HG03280 (cell line): ENCODE results near the gene CACNA1B.
"Not testable (repeated sequence)": the region's sequence is repeated elsewhere in the genome, so short reads cannot be mapped to it uniquely, and the experiment has no call there.

Source experiments
- ATAC-seq: cut with Tn5 transposase; IDR thresholded peaks from one replicate; pipeline ENCODE4 v1.9.1; 2021; ENCODE audit warnings: mild to moderate bottlenecking, moderate library complexity; ENCODE audit not compliant: unreplicated experiment

The CACNA1B gene

DNA sequence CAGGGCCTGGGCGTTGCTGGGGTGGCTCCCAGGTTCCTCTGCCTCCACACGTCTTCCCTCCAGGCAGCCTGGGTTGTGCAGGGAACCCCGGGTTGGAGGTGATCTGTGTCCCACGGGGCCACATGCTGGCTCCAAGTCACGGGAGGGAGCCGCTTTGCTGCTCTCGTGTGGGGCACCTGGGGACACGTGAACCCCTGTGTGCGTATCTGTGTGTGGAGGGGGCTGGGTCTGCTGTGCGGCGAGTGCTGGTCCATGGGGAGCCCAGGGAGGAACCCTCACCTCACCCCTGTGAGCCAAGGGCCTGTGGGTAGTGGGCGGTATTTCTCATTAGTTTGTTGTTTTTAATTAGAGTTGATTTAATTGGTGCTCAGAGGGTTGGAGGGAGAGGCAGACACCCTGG is 7.5 kb downstream of the CACNA1B start:
- ATAC-seq, result not testable (repeated sequence)

DNA sequence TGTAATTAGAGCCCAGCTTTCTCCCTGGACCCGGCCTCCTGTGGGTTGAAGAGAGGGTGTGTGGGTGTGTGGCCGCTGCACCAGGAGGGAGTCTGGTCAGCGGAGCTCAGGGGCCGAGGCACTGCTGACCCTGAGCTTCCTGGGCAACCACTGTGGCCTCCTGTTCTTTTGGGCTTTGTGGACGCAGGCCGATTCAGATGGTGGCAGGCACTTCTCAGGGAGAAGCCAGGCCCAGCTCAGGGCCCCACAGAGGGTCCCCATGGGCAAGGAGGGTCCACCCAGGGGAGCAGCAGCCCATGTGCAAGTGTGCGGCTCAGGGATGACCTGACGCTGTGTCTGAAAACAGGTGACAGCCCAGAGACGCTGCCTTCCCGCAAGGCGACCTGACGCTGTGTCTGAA is 11.0 kb downstream of the CACNA1B start:
- ATAC-seq, result not testable (repeated sequence)

DNA sequence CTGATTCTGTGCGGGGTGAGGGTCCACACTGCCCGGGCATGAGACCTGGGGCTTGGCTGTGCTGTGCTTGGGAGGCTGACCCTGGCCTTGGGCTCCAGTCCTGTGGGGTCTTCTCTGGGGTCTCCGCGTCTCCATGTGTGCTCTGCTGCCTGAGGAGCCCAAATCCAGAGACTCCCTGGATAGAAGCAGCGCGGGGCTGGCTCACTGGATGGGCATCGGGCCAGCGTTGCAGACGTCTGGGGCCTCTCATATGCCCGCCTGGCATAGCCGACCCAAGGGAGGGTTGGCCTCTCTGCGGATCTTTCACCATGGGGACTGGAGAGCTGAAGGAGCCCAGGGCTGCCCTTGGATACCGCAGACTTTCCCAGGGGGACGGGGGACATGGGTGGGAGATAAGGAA is 12.4 kb downstream of the CACNA1B start:
- ATAC-seq, result not testable (repeated sequence)

DNA sequence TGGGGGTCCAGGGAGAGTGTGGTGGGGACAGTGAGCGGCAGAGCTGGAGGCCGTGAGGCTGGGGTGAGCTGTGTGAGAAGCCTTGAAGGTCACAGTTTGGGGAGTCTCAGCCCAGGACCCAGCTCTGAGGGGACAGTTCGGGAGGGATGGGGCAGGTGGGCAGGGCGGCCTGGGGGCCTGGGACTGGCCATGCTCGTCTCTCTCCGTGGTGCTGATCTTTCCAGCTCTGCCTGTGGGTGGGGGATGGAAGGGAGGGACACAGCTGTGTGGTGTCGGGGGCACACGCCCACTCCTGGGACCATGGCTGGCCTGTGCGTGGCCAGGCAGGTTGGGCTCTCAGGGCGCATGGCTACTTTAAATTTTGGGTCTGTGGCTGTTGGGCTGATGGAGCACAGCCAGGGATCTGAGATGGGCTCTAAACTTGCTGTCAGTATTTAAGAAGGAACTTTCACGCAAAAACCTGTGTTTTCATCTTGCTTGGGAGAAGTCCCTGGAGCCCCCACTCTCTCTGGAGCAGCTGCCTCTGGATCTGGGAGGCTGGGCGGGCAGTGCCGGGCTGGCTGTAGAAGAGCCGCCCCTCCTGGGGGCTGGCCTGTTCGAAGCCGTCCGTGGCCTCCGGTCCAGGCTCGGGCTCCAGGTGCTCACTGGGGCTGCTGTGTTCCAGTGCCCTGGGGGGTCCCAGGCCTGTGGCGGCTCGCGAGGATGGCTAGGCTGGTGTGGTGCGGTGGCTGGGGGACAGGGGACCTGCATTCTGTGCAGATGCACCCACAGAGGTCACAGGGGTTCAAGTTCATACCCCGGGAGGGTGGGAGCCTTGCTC is 13.4 kb downstream of the CACNA1B start:
- ATAC-seq, result not testable (repeated sequence)

DNA sequence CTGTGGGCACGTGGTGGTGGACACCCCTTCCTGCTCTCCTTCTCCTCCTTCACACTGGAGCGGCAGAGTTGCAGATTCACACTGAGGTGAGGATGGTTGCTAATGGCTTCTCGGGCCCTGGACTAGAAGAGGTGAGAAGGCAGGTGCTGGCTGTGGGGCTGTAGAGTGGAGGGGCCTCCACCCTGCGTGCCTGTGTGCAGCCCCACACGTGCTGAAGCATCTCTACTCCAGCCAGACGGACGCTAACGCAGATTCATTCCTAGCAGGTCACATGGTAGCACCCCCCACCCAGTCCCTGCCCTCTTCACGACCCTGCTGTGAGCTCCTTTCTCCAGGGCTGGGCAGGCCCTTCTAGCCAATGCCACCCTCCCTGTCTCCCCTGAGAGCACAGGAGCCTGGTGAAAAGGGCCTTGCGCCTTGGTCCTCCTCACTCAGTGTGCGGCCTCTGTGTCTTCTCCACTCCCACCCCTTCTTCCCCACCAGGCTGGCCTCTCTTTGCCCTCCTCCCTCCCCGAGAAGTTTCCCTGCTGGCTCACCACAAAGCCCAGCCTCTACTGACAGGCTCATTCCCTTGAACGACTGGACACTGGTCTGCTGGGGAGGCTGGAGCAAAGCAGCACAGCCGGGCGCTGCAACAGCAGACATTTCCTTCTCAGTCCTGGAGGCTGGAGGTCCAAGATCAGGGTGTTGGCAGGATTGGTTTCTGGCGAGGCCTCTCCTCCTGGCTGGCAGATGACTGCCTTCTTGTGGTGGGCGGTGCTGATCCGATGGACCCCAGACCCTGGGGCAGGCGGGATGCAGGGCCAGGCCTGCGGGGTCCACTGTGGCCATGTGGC is 14.2 kb downstream of the CACNA1B start:
- no peak for ATAC-seq

DNA sequence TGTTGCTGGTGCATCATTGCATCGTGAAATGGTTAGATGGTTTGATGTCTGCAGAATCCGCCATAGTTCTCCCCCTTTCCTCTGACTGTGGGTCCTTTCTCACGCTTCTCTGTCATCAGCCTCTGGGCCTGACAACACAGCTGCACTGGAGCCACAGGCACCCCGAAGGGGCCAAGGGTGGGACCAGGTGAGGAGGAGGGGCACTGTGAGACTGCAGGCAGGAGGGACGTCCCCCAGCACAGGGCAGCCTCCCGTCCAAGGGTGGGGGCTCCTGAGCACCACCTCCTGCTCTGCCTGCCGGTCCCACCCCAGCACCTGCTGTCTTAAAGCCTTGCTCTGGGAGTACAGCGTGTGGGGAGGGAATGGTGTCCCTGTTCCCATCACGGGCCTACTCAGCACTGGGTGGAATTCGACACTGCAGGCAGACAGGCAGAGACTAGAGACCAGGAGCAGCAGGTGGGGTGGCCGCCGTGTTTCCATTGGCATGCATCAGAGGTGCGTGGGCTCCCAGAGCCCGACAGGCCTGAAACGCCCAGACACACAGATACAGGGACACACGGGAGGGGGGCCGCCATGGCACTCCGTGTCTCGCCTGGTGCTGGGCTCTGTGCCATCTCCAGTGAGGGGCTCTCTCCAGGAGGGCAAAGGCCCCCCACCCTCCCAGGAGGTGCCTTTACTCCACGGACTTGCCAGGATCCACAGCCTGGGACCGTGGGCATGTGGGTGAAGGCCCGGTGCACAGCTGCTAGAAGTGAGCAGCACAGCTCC is 15.0 kb downstream of the CACNA1B start:
- ATAC-seq, result no peak

DNA sequence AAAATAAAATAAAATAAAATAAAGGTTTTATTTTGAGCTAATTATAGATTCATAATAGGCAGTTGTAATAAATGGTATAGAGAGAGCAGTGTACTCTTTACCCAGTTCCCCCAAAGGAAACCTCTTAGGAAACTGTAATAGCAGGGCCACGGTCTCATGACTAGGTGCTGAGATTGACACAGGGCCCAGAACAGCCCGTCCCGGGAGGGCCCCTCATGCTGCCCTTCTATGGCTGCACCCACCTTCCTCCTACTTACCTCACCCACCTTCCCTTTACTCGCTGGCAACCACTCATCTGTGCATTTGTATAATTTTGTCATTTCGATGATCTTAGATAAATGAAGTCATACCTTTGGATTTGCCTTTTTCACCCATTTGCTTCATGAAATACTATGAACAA is 16.1 kb downstream of the CACNA1B start:
- ATAC-seq, result no peak

DNA sequence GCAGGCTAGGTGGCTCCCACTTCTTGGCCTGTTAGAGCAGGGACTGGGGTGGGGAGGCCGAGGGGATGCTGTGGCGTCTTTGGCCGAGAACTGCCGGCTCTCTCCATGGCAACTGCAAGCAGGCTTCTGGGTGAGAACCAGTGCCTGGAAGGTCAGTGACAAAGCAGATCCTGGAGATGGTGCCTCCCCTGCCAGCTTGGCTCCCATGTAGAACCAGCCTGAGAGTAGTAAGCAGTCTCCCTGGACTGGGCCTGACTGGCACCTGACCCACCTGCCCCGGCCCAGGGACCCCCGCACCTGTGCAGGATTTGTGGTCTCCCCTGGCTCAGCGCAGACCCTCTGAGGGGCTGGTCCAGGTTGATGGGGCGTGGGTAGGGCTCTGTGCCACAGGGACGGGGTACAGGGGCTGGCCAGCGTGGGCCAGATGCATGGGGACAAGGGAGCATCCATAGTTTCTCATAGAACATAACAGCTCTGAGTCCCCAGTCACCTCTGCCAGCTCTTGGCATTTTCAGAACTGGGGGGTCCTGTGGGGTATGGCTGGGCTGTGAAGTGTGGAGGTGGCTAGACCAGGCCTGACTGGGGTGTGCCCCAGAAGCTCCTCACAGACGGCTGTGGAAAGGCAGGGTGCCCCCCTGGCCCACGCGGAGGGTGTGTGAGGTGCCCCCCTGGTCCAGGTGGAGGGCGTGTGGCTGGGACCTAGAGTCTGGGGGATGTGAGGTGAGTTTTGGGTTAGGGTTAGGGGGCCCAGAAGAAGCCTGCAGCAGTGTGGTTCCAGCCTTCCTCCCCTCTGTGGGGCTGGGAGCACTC is 22.2 kb downstream of the CACNA1B start:
- ATAC-seq, result no peak

DNA sequence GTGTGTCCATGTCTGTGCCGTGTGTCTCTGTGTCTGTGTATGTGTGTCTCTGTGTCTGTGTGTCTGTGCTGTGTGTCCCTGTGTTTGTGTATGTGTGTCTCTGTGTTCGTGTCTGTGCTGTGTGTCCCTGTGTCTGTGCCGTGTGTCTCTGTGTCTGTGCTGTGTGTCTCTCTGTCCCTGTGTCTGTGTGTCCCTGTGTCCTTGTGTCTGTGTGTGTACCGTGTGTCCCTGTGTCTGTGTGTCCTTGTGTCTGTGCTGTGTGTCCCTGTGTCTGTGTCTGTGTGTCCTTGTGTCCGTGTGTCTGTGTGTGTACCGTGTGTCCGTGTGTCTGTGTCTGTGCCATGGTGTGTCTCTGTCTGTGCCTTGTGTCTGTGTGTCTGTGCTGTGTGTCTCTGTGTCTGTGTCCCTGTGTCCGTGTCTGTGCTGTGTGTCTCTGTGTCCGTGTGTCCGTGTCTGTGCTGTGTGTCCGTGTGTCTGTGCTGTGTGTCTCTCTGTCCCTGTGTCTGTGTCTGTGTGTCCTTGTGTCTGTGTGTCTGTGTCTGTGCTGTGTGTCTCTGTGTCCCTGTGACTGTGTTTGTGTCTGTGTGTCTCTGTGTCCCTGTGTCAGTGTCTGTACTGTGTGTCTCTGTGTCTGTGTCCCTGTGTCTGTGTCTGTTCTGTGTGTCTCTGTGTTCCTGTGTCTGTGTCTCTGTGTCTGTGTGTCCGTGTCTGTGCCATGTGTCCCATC is 23.2 kb downstream of the CACNA1B start:
- no peak for ATAC-seq

DNA sequence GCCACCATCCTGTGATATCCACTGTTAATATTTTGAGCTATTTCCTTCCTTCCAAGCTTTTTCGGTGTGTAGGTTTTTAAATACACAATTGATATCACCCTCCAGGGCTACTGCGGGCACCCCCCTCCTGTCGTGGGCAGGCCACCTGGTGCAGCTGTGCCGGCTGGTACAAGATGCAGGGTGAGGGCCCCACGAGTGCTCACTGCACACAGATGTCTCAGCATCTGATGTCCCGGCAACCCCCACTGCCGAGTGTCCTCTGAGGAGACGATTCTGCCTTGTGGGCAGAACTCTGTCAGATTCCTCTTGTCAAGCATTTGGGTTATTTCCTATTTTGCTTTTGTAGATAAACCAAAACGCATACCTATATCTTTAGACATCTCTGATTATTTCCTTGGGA is 25.1 kb downstream of the CACNA1B start:
- no peak for ATAC-seq

DNA sequence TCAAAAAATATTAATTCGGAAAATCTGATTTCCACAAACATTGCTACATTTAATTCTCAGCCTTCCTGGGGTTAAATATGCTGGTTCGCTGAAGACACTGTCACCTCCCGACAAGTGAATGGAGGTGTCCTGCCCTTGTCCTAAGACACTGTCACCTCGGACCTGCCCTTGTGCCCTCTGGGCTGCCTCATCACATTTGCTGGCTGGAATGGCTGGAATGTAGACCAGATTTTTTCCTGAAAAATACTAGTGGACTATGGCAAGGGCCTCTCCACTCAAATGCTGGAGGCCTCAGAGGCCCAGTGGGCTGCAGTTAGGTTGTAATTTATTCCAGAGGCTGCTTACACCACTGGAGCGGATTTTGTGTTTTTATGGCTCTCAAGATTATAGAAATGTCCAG is 28.2 kb downstream of the CACNA1B start:
- ATAC-seq, result no peak

DNA sequence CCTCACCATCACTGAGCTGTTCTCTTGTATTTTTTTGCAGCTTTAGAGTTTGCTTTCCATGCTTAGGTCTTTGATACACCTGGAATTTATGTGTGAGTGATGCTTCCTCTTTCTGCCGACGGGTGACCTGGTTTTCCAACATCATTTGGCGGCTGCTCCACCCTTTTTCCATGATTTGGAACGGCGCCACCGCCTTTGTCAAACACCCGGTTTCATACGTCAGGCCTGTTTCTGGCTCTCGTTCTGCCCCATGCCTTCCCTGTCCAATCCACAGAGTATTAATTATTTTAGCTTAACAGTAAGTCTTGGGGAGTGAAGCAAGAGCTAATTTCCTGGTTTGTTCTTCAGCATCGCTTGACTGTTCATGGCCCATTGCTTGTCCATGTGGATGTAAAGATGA is 30.2 kb downstream of the CACNA1B start:
- ATAC-seq, result no peak

DNA sequence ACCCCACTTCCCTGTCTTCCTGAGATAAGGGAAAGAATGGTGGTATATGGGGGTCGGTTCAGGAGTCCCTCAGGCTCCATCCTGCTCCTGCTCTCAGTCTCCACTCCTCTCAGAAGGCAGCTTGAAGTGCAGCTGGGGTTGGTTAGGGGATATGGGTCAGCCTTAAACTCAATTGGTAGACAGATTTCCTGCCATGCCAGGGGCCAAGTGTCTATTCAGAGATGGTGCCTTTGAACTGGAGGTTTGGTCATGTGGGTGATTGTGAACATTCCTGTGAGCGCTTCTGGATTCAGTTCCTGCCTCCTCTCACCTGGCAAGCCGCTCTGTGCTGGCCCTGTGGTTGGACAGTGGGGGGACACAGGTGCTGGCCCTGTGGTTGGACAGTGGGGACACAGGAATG is 35.1 kb downstream of the CACNA1B start:
- no peak for ATAC-seq

DNA sequence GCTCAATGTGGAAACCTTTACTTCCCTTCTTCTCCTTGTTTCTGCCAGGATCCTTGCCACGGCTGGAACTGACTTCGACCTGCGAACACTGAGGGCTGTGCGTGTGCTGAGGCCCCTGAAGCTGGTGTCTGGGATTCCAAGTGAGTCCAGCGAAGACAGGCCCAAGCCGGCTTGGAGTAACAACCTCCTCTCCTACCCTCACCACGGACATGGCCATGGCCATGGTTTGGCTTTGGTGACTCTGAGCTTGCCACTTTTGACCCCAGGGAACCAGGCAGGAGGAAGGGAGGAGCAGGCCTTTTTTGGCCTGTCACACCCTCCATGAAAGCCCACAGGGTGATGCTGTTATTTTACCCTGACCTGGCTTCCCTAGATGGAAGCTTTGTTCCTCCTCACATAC is 35.5 kb downstream of the CACNA1B start:
- no peak for ATAC-seq

DNA sequence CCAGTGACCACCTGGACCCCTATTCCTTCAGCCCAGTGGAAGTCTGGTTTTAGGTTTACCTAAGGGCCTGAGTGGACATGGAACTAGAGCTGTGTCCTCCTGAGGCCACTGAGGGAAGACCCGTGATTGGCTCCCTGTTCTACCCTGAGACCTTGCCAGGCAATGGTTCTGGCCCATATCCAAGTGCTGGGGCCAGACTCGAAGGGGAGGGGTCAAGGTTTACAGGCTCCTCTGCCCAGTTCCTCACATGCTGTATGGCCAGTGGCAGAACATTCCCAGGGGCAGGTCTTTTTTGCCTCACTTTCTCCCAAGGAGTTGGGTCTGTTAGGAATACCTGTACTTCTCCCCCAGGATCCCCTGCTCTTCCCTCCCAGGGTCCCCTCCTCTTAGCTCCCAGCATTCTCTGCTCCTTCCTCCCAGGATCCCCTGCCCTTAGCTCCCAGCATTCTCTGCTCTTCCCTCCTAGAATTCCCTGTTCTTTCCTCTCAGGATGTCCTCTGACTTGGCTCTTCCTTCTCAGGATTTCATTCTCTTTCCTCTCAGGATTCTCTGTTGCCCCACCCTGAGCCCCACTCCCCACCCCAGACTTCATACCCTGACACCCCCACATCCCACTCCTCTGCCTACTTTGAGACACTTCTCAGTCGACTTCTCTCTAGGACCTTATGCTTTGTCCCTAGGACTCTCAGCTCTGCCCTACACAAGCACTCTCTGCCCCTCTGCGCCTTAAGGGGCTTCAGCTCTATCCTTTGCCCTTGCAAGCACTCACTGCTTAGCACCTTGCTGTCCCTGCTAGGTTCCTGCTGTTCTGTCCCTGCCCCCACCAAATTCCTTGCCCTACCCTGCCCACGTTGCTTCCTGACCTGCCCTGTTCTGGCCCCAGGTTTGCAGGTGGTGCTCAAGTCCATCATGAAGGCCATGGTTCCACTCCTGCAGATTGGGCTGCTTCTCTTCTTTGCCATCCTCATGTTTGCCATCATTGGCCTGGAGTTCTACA is 36.5 kb downstream of the CACNA1B start:
- ATAC-seq, result no peak

DNA sequence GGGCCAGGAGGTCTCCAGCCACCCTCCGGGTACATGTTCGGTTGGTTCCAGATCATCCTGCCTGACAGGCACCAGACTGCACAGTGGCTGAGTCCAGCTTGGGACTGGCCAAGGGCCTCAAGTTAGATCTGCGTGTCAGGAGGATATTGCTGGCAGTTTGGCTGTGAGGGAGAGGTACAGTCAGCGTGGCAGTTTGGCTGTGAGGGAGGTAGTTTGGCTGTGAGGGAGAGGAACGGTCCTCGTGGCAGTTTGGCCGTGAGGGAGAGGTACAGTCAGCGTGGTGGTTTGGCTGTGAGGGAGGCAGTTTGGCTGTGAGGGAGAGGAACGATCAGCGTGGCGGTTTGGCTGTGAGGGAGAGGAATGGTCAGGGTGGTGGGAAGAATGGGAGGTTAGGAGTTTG is 39.0 kb downstream of the CACNA1B start:
- no peak for ATAC-seq

DNA sequence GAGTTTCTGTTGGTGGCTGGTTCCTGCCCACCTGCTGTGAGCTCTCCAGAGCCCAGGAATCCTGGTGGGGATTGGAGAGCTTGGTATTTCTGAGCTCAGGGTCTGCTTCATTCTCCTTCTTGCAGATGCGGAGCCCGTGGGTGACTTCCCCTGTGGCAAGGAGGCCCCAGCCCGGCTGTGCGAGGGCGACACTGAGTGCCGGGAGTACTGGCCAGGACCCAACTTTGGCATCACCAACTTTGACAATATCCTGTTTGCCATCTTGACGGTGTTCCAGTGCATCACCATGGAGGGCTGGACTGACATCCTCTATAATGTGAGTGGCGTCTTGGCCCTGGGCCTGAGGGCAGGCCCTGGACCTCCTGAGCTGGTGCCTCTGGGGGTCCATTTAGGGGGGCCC is 39.5 kb downstream of the CACNA1B start:
- no peak for ATAC-seq

DNA sequence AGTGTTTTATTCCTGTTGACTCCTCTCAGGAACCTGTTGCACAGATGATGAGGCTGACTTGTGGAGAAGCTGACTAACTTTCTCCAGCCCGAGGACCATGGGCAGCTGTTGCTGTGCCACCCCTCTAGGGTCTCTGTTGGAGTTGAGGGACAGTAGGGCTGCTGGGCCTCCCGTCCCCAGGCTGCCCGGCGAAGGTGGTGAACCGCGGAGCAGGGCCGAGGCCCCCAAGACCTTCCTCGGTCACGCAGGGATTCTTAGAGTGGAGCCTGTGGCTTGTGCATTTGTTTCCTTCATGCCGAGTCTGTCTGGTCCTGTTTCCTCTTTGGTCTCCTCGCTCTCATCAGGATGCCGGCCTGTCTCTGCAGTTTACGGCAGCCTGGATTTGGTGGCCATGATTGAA is 40.2 kb downstream of the CACNA1B start:
- ATAC-seq, result no peak
